GM20000 (cell line): ENCODE results near the gene FAM89B.
"Not testable (repeated sequence)": the region's sequence is repeated elsewhere in the genome, so short reads cannot be mapped to it uniquely, and the experiment has no call there.

Source experiments
- DNase-seq: peaks from one replicate; pipeline ENCODE4 v3.0.0; 2012; ENCODE audit warnings: low spot score
- CTCF ChIP-seq: IDR thresholded peaks from 2 replicates; pipeline ENCODE4 v1.5.1; 2012; ENCODE audit warnings: mild to moderate bottlenecking, control low read depth; ENCODE audit errors: extremely low read depth, missing control alignments

The FAM89B gene

GRCh38 chr11:65560555-65561418 is 11.6 kb upstream of the FAM89B start:
- no peak for DNase-seq

GRCh38 chr11:65562020-65562419 is 10.3 kb upstream of the FAM89B start:
- TF ChIP-seq CTCF = no peak
- DNase-seq = no peak

More at GRCh38 chr11:65560555-65561418, 11.6 kb upstream of the FAM89B start:
- no peak for TF ChIP-seq CTCF

- TF ChIP-seq CTCF = no peak
- DNase-seq = no peak
Observed at GRCh38 chr11:65562788-65563187, 9.6 kb upstream of the FAM89B start.

GRCh38 chr11:65563601-65564000 is 8.7 kb upstream of the FAM89B start:
- no peak for TF ChIP-seq CTCF
- DNase-seq = no peak

- DNase-seq = not testable (repeated sequence)
Observed at GRCh38 chr11:65564879-65565559, 7.3 kb upstream of the FAM89B start.

GRCh38 chr11:65565624-65566453 is 6.5 kb upstream of the FAM89B start:
- no peak for DNase-seq
- no peak for TF ChIP-seq CTCF

GRCh38 chr11:65569164-65569972 is 3.0 kb upstream of the FAM89B start:
- no peak for DNase-seq
- no peak for TF ChIP-seq CTCF
